Endothelial cell (in vitro differentiated cells): ENCODE measurements around the gene APOA4. TPM values are rescaled to one million over a fixed set of nuclear protein-coding genes. Genes with fewer than 3 reads are reported as not detected.

ENCODE experiments used
- DNase-seq: peaks from one replicate; pipeline ENCODE4 v3.0.0; 2021; ENCODE audit warnings: low spot score
- H3K27ac Mint-ChIP-seq: one replicate; pipeline ENCODE4 v1.8.0; 2021; ENCODE audit warnings: mixed read lengths, inconsistent platforms; ENCODE audit not compliant: unreplicated experiment
- H3K27me3 Mint-ChIP-seq: one replicate; pipeline ENCODE4 v1.8.0; 2021; ENCODE audit warnings: mild to moderate bottlenecking, moderate library complexity, mixed read lengths, inconsistent platforms; ENCODE audit not compliant: unreplicated experiment
- H3K36me3 Mint-ChIP-seq: one replicate; pipeline ENCODE4 v1.8.0; 2021; ENCODE audit warnings: mild to moderate bottlenecking, low read depth, mixed read lengths, inconsistent platforms; ENCODE audit not compliant: unreplicated experiment
- H3K4me1 Mint-ChIP-seq: one replicate; pipeline ENCODE4 v1.8.0; 2021; ENCODE audit warnings: mild to moderate bottlenecking, mixed read lengths, inconsistent platforms; ENCODE audit not compliant: unreplicated experiment
- H3K4me3 Mint-ChIP-seq: one replicate; pipeline ENCODE4 v1.8.0; 2021; ENCODE audit warnings: mild to moderate bottlenecking, mixed read lengths, inconsistent platforms; ENCODE audit not compliant: unreplicated experiment
- H3K9me3 Mint-ChIP-seq: one replicate; pipeline ENCODE4 v1.8.0; 2021; ENCODE audit warnings: mixed read lengths, inconsistent platforms; ENCODE audit not compliant: unreplicated experiment
- total RNA-seq: library from RNA; stranded (reverse); fragmentation: NEBNext Ultra II Directional; extraction: Animal tissue kit (Norgen Biotek cat#: 25700); gene quantifications from one replicate; pipeline ENCODE4 v1.2.1, GENCODE V29; 2021; ENCODE audit not compliant: unreplicated experiment
- TF ChIP-seq, protein P1 (sequence below): fragments of 200-600 bp; sonication (generic); IDR thresholded peaks from one replicate; pipeline ENCODE4 v1.5.0; 2021; ENCODE audit warnings: antibody characterized with exemption; ENCODE audit not compliant: unreplicated experiment

The APOA4 gene
- total RNA-seq, 1 donor from 2014 or later: not detected

DNA sequence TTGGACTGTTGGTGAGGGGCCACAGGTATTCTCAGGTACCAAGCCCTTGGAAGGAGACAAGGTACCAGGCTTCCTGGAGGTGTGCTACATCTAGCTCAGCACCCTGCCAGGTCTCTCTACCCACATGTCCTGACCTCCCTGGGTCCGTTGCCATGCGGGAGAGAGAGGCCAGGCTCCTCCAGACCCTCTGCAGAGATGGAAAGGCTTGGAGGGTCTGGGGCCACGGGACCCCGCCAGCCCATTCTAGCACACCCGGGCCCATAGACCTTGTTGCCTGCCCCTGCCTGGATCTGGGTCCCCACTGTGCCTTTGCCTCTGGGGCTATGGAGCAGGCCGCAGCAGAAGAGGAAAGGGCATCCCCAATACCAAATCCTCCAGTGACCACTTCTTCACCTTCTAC is 4.4 kb upstream of the APOA4 start:
- TF ChIP-seq, protein P1, sequence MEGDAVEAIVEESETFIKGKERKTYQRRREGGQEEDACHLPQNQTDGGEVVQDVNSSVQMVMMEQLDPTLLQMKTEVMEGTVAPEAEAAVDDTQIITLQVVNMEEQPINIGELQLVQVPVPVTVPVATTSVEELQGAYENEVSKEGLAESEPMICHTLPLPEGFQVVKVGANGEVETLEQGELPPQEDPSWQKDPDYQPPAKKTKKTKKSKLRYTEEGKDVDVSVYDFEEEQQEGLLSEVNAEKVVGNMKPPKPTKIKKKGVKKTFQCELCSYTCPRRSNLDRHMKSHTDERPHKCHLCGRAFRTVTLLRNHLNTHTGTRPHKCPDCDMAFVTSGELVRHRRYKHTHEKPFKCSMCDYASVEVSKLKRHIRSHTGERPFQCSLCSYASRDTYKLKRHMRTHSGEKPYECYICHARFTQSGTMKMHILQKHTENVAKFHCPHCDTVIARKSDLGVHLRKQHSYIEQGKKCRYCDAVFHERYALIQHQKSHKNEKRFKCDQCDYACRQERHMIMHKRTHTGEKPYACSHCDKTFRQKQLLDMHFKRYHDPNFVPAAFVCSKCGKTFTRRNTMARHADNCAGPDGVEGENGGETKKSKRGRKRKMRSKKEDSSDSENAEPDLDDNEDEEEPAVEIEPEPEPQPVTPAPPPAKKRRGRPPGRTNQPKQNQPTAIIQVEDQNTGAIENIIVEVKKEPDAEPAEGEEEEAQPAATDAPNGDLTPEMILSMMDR: no peak
- H3K36me3 Mint-ChIP-seq: no peaks in the 10 kb centered on the region
- no peak overlapping the region for H3K4me3 Mint-ChIP-seq
- no peaks in the 10 kb centered on the region for H3K9me3 Mint-ChIP-seq
- H3K27ac Mint-ChIP-seq: no peak overlapping the region
- no peak for DNase-seq
- no peaks in the 10 kb centered on the region for H3K4me1 Mint-ChIP-seq
- peaks cover 6% of the 10 kb centered on the region for H3K27me3 Mint-ChIP-seq

DNA sequence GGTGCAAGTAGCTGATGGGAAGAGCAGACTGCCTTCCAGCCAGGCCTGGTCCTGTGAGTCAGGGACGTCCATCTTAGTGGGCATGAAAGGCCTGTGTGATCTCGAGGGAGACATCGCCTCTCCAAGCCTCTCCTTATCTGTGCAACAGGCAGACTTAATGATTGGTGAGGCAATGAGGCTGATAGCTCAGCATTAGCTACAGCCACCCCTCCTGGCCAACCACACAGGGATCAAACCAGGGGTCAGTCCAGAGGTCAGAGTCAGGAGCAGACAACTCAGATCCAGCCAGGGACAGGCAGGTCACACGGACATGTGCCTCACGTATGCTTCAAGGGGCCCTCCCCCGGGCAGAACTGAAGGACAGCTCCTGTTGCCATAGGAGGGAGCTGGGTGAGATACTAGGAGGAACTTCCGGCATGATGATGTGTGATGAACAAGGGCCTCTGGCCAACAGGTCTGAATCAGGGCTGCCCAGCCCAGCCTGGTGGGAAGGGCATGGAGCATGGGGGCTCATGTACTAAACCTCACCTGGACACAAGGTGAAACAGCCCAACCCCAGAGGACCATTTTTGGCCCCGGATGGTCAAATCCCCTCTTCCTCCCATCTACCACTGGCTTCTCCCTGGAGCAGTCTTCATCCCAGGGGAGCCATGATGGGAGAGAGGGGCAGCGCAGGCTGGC is 3.8 kb upstream of the APOA4 start:
- Mint-ChIP-seq H3K36me3 (no peaks in the 10 kb centered on the region), H3K4me3 (no peak overlapping the region), H3K4me1 (no peaks in the 10 kb centered on the region), H3K9me3 (no peaks in the 10 kb centered on the region), H3K27ac (no peak overlapping the region), H3K27me3 (peaks cover 6% of the 10 kb centered on the region)
- DNase-seq: no peak
- TF ChIP-seq, protein P1: no peak

DNA sequence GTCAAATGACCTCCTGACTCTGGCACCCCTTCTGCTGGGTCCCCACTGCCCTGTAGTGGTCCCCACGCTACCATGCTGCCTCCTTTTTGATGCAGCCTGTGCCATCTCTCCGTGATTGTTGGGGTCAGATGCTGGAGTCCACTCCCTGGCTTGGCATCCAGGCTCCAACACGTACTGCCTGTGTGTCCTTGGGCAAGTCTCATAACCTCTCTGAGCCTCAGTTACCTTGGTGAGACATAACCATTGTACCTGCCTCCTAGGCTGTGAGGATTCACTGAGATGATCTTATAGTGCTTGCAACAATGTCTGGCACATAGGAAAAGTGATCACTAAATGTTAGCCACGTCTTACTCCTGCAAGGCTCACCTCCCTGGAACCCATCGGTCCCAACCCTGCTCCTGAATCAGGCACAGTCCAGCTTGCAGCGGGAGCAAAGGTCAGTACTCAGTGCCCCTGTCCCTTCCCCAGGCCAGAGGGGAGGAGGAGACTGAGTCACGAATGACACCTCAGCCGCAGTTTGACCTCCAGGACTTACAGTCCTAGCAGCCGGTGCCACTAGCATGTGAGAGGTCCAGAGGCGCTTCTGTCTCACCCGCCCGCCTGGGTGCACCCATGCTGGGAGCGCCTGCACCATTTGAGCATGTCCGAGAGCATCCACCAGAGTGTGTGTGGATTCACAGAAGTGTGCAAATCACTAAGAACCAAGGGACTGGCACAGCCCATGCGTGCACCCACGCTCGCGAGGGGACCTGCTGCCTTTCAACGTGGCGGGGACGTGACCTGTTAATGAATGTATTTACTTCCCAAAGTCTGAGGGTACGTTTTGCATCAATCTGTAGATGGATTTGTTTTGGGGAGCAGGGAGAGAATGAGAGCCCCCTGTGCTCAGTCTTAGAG is 3.0 kb upstream of the APOA4 start:
- TF ChIP-seq, protein P1: no peak
- H3K27me3 Mint-ChIP-seq: peaks cover 6% of the 10 kb centered on the region
- H3K36me3 Mint-ChIP-seq: no peaks in the 10 kb centered on the region
- no peak overlapping the region for H3K27ac Mint-ChIP-seq
- no peaks in the 10 kb centered on the region for H3K9me3 Mint-ChIP-seq
- DNase-seq: no peak
- no peaks in the 10 kb centered on the region for H3K4me1 Mint-ChIP-seq
- H3K4me3 Mint-ChIP-seq: no peak overlapping the region

DNA sequence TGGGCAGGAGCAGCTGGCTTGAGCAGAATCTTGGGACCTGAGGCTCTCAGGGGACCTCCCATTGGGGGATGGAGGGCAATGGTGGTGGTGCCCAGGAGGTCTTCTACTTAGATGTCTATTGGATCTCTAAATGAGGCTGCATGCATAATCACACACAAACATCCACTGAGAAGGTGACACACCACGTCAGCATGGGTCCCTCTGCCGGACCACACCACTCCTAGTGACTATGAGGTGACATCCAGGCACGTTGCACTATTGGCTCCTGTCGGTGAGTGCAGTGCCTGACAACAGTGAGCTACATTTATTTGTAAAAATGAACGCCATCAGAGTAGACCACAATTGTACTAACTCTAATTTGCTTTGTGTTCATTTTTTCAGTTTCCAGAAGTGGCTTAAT is 2.3 kb upstream of the APOA4 start:
- TF ChIP-seq, protein P1: no peak
- Mint-ChIP-seq H3K4me1 (no peaks in the 10 kb centered on the region), H3K4me3 (no peak overlapping the region), H3K27me3 (peaks cover 6% of the 10 kb centered on the region), H3K27ac (no peak overlapping the region), H3K36me3 (no peaks in the 10 kb centered on the region), H3K9me3 (no peaks in the 10 kb centered on the region)
- DNase-seq: no peak

DNA sequence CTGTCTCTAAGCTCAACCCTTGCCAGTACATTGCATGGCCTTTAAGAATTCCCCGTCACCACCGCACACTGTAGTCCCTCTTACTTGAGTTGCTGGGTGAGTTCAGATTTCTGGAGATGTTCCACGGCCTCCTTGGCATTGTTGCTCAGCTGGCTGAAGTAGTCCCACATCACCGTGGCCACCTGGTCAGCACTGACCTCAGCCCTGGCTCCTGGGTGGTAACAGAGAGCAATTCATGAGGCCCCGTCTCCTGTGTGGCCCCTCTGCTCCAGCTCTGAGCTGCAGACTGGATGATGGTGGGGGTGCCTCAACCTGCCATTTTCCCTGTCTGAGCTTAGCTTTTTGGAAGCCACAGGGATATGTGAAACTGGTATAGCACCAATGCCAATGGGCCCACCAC is 529 bp downstream of the APOA4 start:
- H3K27ac Mint-ChIP-seq: no peak overlapping the region
- H3K9me3 Mint-ChIP-seq: no peaks in the 10 kb centered on the region
- H3K36me3 Mint-ChIP-seq: no peaks in the 10 kb centered on the region
- no peaks in the 10 kb centered on the region for H3K4me1 Mint-ChIP-seq
- no peak for DNase-seq
- no peak overlapping the region for H3K4me3 Mint-ChIP-seq
- TF ChIP-seq, protein P1: no peak
- peaks cover 8% of the 10 kb centered on the region for H3K27me3 Mint-ChIP-seq
